ENCODE measurements around the gene OR10G7. TPM values are rescaled to one million over a fixed set of nuclear protein-coding genes. Genes with fewer than 3 reads are reported as not detected.

OR10G7 gene
- total RNA-seq, 4 donors from 2014 or later, result not detected

- no peak for TF ChIP-seq CTCF (IDR thresholded peaks at IDR 0.05; ENCODE audit: low read depth)
Observed at GRCh38 chr11:124071623-124071948, 30.5 kb upstream of the OR10G7 start.

- TF ChIP-seq CTCF (IDR thresholded peaks at IDR 0.05; ENCODE audit: low read depth), result no peak
Observed at GRCh38 chr11:124070915-124071622, 29.9 kb upstream of the OR10G7 start.

GRCh38 chr11:124069429-124070401 is 28.6 kb upstream of the OR10G7 start:
- no peak for TF ChIP-seq CTCF (IDR thresholded peaks at IDR 0.05; ENCODE audit: low read depth)

GRCh38 chr11:124068601-124069110 is 27.5 kb upstream of the OR10G7 start:
- TF ChIP-seq CTCF (IDR thresholded peaks at IDR 0.05; ENCODE audit: low read depth), result no peak

GRCh38 chr11:124052966-124053365 is 11.8 kb upstream of the OR10G7 start:
- TF ChIP-seq CTCF (IDR thresholded peaks at IDR 0.05; ENCODE audit: low read depth), result no peak

GRCh38 chr11:124050748-124051147 is 9.6 kb upstream of the OR10G7 start:
- TF ChIP-seq CTCF (IDR thresholded peaks at IDR 0.05; ENCODE audit: low read depth), result no peak

GRCh38 chr11:124043420-124043819 is 2.3 kb upstream of the OR10G7 start:
- no peak for TF ChIP-seq CTCF (IDR thresholded peaks at IDR 0.05; ENCODE audit: low read depth)

All from subcutaneous adipose tissue (tissue), 4 donors.